Endothelial cell of umbilical vein (primary cell): ENCODE data around the gene PRM3. TPM values are rescaled to one million over a fixed set of nuclear protein-coding genes. Genes with fewer than 3 reads are reported as not detected.

Source experiments
- BruUV-seq: library from RNA; stranded (reverse); fragments of 400-500 nt; replicated peaks from 2 replicates; lab custom pipeline; 2021; lab: Mats Ljungman, UMichigan
- CTCF ChIA-PET: fragments of 300-600, 350-600 bp; sonication (Branson Sonifier 250); formaldehyde crosslinking; loops from one replicate; lab custom pipeline; 2021; ENCODE audit warnings: antibody characterized with exemption, inconsistent platforms; lab: Charles Lee
- POLR2A ChIA-PET: fragments of 300-600, 350-600 bp; sonication (Branson Sonifier 250); formaldehyde crosslinking; loops from one replicate; lab custom pipeline; 2021; ENCODE audit warnings: antibody characterized with exemption, inconsistent platforms; lab: Charles Lee
- DNase-seq: peaks from one replicate; pipeline ENCODE4 v3.0.0-alpha.2; 2011; ENCODE audit warnings: low read depth, low spot score
- FAIRE-seq: peaks from 2 replicates; lab custom pipeline; 2011; peaks lifted over from hg19 to GRCh38; lab: Jason Lieb, UNC
- H2AFZ ChIP-seq: 2 replicates; pipeline ENCODE4 v1.6.0; 2012; ENCODE audit warnings: low read depth, low read length, control low read depth, inconsistent platforms
- H3K27ac ChIP-seq: 2 replicates; pipeline ENCODE4 v1.5.1; 2011; ENCODE audit warnings: low read depth, mild to moderate bottlenecking, control low read depth, low read length, moderate library complexity; ENCODE audit not compliant: insufficient read depth
- H3K27me3 ChIP-seq, 2 experiments: 2 replicates each; pipeline versions ENCODE4 v1.6.0 to v1.6.1; 2011; ENCODE audit warnings: low read length in 2 of 2, mixed read lengths in 1 of 2; ENCODE audit not compliant: control insufficient read depth in 2 of 2, insufficient read depth in 2 of 2
- H3K36me3 ChIP-seq, 2 experiments: 2 replicates in 1 of 2; 3 replicates in 1 of 2; pipeline ENCODE4 v1.5.1; 2011; ENCODE audit warnings: low read length in 2 of 2, mild to moderate bottlenecking in 1 of 2, moderate library complexity in 1 of 2; ENCODE audit not compliant: control insufficient read depth in 2 of 2, insufficient read depth in 2 of 2; ENCODE audit errors: extremely low read depth in 1 of 2
- H3K4me1 ChIP-seq: 3 replicates; pipeline ENCODE4 v1.5.1; 2011; ENCODE audit warnings: mild to moderate bottlenecking, low read length; ENCODE audit not compliant: control insufficient read depth, insufficient read depth; ENCODE audit errors: extremely low read depth
- H3K4me2 ChIP-seq: 2 replicates; pipeline ENCODE4 v1.6.1; 2011; ENCODE audit warnings: low read length, control low read depth, mixed read lengths; ENCODE audit not compliant: insufficient read depth
- H3K4me3 ChIP-seq, 3 experiments: fragments of 200-600 bp in 1 of 3; sonication (generic), shearing (Covaris generic) in 1 of 3; replicated peaks in 1 of 3; 2 replicates each; pipeline ENCODE4 v1.5.1; 2011 to 2016; ENCODE audit warnings: control low read depth in 3 of 3, low read length in 3 of 3, mild to moderate bottlenecking in 2 of 3, inconsistent platforms in 1 of 3, low read depth in 1 of 3, moderate library complexity in 1 of 3; ENCODE audit not compliant: insufficient read depth in 1 of 3
- H3K79me2 ChIP-seq: 2 replicates; pipeline ENCODE4 v1.6.0; 2012; ENCODE audit warnings: low read length, inconsistent platforms; ENCODE audit not compliant: control insufficient read depth, insufficient read depth
- H3K9ac ChIP-seq: replicated peaks from 2 replicates; pipeline ENCODE3; 2011; ENCODE audit warnings: low read length, control low read depth; ENCODE audit not compliant: insufficient read depth; ENCODE audit errors: extremely low read depth
- H3K9me1 ChIP-seq: replicated peaks from 3 replicates; pipeline ENCODE4 v1.6.0; 2011; ENCODE audit warnings: mild to moderate bottlenecking, low read length; ENCODE audit not compliant: control insufficient read depth, insufficient read depth; ENCODE audit errors: extremely low read depth
- H3K9me3 ChIP-seq: replicated peaks from 2 replicates; pipeline ENCODE4 v1.5.1; 2012; ENCODE audit warnings: low read length, inconsistent platforms; ENCODE audit not compliant: control insufficient read depth, insufficient read depth
- H4K20me1 ChIP-seq: replicated peaks from 2 replicates; pipeline ENCODE3; 2011; ENCODE audit warnings: mild to moderate bottlenecking, low read length; ENCODE audit not compliant: control insufficient read depth, insufficient read depth; ENCODE audit errors: extremely low read depth
- CTCF ChIP-seq, 2 donors: IDR thresholded peaks; 1 replicate in 1 of 2; 2 replicates in 1 of 2; pipeline ENCODE4 v1.5.1; 2011; ENCODE audit warnings: low read length in 2 of 2, mild to moderate bottlenecking in 2 of 2, moderate library complexity in 2 of 2, control low read depth in 1 of 2, inconsistent platforms in 1 of 2, low read depth in 1 of 2; ENCODE audit not compliant: insufficient read depth in 1 of 2; ENCODE audit errors: extremely low read depth in 1 of 2
- EZH2 ChIP-seq: IDR thresholded peaks from 2 replicates; pipeline ENCODE4 v1.6.1; 2012; ENCODE audit warnings: borderline replicate concordance, low read depth, mild to moderate bottlenecking, moderate library complexity, low read length, inconsistent platforms; ENCODE audit not compliant: severe bottlenecking
- FOS ChIP-seq: IDR thresholded peaks from 2 replicates; pipeline ENCODE4 v1.6.1; 2011; ENCODE audit warnings: mild to moderate bottlenecking, low read length, moderate library complexity, borderline replicate concordance; ENCODE audit not compliant: insufficient read depth
- GATA2 ChIP-seq: IDR thresholded peaks from 2 replicates; pipeline ENCODE4 v1.7.0; 2011; ENCODE audit warnings: low read depth, mild to moderate bottlenecking, moderate library complexity, mixed read lengths, low read length; ENCODE audit not compliant: insufficient read length, insufficient read depth
- JUN ChIP-seq: IDR thresholded peaks from 2 replicates; pipeline ENCODE4 v1.6.1; 2011; ENCODE audit warnings: borderline replicate concordance, low read depth; ENCODE audit not compliant: insufficient read length, insufficient read depth
- MYC ChIP-seq: IDR thresholded peaks from one replicate; pipeline ENCODE4 v1.6.1; 2011; ENCODE audit warnings: mild to moderate bottlenecking, low read depth, low read length
- POLR2A ChIP-seq: IDR thresholded peaks from 2 replicates; pipeline ENCODE4 v1.6.1; 2012; ENCODE audit warnings: low read depth, mild to moderate bottlenecking, control low read depth, low read length
- POLR2AphosphoS5 ChIP-seq: IDR thresholded peaks from 2 replicates; pipeline ENCODE4 v1.6.1; 2012; ENCODE audit warnings: low read depth, mild to moderate bottlenecking, control low read depth, low read length, moderate library complexity; ENCODE audit not compliant: insufficient read depth
- dilution Hi-C: fragments of 300-500 bp; cut with MboI; formaldehyde crosslinking; loops from one replicate; pipeline ENCODE4 v1.15.0; 2019; ENCODE audit warnings: low sequenced_read_pairs; ENCODE audit not compliant: extremely low pct_ligation_motif_present
- intact Hi-C: fragments of 100-400 bp; cut with micrococcal nuclease; formaldehyde crosslinking; loops from one replicate; pipeline ENCODE4 v1.10.0; 2022
- polyA plus RNA-seq, 4 experiments: library from polyadenylated mRNA; depleted of rRNA in 3 of 4; stranded (reverse) in 3 of 4; unstranded in 1 of 4; fragments of >200 nt; gene quantifications; 2 replicates each; pipeline versions ENCODE4 v1.2.1 to v1.2.3, GENCODE V29; 2011 to 2012; ENCODE audit warnings: missing spikeins in 1 of 4
- total RNA-seq: library from RNA; stranded (reverse); gene quantifications from 2 replicates; pipeline ENCODE4 v1.2.3, GENCODE V29; 2021
- TF ChIP-seq, protein P1 (sequence below): IDR thresholded peaks from 2 replicates; pipeline ENCODE4 v1.6.1; 2011; ENCODE audit not compliant: insufficient read depth, insufficient read length

The PRM3 gene
- total and polyA plus RNA-seq, 2 donors (not counting 3 experiments of a cell fraction or from before 2014, with no cell fraction given): not detected

DNA sequence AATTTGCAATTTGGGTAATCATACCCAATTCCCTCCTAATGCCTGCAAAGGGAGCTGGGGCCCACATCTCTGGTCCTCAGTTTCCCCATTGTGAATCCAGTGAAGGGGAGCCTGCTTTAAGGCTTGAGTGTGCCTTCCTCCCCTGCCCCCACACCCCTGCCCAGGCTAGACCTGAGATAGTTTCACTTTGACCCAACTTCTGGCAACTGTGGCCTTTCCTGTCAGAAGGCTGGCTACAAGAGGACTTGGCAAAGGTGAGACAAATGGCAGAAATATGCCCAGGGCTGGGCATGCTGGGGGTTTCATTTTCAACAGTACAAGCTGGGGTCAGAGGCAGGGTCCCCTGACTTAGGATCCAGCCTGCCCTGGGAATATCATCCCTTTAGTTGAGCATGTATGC is 27.4 kb downstream of the PRM3 start:
- no TSS peak for BruUV-seq
- H3K9ac ChIP-seq: no peak overlapping the region
- no peaks in the 10 kb centered on the region for H3K79me2 ChIP-seq
- H3K27ac ChIP-seq: no peak overlapping the region
- H3K4me3 ChIP-seq: no peak overlapping the region
- no peaks in the 10 kb centered on the region for H4K20me1 ChIP-seq
- no peaks in the 10 kb centered on the region for H3K9me1 ChIP-seq
- ChIA-PET CTCF (interaction anchor here (0.7 to 1.4 kb wide), 3 partner anchors 8 to 53 kb away, joined by 3 to 4 read pairs (median 4); partner anchors contain the start of gene SOCS1), POLR2A (interaction anchor here (1.0 kb wide), 1 partner anchor 9 kb away, joined by 3 read pairs; no protein-coding TSS in a partner anchor)
- H3K27me3 ChIP-seq: peaks cover 4 to 6% of the 10 kb centered on the region in 2 experiments
- DNase-seq (no peak), FAIRE-seq (no peak)
- no peak overlapping the region for H2AFZ ChIP-seq
- H3K36me3 ChIP-seq: no peaks in the 10 kb centered on the region
- intact Hi-C loops: no loop called here
- no peaks in the 10 kb centered on the region for H3K4me1 ChIP-seq
- no peaks in the 10 kb centered on the region for H3K9me3 ChIP-seq
- TF ChIP-seq POLR2A (no peak), EZH2 (no peak), MYC (no peak), POLR2AphosphoS5 (no peak), GATA2 (no peak), CTCF (IDR thresholded peaks at IDR 0.05; ENCODE audit: extremely low read depth in 1 of 2, insufficient read depth in 1 of 2, low read depth in 1 of 2, low read length in 2 of 2) (no peak), JUN (no peak), FOS (no peak)
- TF ChIP-seq, protein P1, sequence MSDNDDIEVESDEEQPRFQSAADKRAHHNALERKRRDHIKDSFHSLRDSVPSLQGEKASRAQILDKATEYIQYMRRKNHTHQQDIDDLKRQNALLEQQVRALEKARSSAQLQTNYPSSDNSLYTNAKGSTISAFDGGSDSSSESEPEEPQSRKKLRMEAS: no peak
- no peak overlapping the region for H3K4me2 ChIP-seq
- dilution Hi-C loops: no loop called here
